Measurements from ENCODE around the gene AFF3.

DNA sequence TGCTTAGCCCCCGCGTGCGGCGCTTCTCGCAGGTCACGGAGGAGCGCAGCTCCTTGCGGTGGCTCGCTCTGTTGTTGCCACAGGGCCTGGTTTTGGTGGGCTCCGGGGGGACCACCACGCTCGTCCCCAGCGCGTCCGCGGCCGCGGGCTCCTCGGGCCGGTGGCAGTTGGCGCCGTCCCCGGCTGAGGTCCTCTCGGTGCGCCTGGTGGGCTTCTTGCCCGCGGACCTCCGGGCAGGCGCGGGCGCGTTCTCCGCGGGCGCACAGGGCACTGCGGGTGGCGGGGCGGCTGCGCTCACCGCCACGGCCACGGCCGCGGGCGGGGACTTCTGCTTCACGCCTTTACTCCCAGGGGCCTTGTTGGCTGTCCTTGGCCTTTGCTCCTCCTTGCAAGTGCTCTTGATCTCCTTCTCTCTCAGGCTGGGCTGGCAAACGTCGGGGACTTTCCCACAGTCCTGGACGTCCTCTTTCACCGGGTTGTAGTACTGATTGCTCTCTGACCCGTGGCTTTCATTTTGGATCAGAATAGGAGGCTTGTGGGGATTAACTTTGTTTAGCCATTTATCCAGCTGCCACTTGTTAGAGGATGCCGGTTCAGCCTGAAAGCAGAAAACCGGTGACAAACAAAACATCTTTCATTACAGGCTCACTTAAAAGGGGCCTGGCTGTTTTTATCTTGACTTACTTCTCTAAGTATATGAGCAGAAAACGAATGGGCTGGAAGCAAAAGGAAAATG lies 548.5 kb downstream of the AFF3 start:
- TF ChIP-seq, protein P1, sequence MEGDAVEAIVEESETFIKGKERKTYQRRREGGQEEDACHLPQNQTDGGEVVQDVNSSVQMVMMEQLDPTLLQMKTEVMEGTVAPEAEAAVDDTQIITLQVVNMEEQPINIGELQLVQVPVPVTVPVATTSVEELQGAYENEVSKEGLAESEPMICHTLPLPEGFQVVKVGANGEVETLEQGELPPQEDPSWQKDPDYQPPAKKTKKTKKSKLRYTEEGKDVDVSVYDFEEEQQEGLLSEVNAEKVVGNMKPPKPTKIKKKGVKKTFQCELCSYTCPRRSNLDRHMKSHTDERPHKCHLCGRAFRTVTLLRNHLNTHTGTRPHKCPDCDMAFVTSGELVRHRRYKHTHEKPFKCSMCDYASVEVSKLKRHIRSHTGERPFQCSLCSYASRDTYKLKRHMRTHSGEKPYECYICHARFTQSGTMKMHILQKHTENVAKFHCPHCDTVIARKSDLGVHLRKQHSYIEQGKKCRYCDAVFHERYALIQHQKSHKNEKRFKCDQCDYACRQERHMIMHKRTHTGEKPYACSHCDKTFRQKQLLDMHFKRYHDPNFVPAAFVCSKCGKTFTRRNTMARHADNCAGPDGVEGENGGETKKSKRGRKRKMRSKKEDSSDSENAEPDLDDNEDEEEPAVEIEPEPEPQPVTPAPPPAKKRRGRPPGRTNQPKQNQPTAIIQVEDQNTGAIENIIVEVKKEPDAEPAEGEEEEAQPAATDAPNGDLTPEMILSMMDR (IDR thresholded peaks at IDR 0.05), result no peak
- no peak for TF ChIP-seq POLR2A (IDR thresholded peaks at IDR 0.05)

All from lower leg skin (tissue), 3 donors.